ENCODE measurements around the gene KRTAP5-9. TPM values are rescaled to one million over a fixed set of nuclear protein-coding genes. Genes with fewer than 3 reads are reported as not detected.

Gene KRTAP5-9
- total RNA-seq, 4 donors from 2014 or later: not detected

DNA sequence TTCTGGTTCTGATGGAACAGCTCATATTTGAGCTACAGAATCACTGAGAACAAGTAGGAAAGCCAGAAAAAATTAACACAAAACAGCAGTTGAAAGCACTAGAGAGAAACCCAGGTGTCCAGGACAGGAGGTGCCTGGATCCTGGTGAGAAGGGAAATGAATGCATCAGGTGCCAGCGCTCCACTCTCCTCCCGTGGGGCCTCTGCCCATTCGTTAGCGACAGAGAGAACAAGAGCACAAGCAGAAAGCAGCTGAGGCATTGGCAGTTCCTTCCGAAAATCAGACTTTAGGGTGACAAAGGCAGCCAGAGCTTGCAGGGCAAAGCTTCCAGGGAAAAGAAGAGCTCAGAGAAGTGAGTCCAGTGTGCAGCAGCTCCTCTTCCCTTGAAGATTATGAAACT, 41.1 kb upstream of the KRTAP5-9 start:
- TF ChIP-seq, protein P1, sequence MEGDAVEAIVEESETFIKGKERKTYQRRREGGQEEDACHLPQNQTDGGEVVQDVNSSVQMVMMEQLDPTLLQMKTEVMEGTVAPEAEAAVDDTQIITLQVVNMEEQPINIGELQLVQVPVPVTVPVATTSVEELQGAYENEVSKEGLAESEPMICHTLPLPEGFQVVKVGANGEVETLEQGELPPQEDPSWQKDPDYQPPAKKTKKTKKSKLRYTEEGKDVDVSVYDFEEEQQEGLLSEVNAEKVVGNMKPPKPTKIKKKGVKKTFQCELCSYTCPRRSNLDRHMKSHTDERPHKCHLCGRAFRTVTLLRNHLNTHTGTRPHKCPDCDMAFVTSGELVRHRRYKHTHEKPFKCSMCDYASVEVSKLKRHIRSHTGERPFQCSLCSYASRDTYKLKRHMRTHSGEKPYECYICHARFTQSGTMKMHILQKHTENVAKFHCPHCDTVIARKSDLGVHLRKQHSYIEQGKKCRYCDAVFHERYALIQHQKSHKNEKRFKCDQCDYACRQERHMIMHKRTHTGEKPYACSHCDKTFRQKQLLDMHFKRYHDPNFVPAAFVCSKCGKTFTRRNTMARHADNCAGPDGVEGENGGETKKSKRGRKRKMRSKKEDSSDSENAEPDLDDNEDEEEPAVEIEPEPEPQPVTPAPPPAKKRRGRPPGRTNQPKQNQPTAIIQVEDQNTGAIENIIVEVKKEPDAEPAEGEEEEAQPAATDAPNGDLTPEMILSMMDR (IDR thresholded peaks at IDR 0.05): no peak
- TF ChIP-seq EP300 (IDR thresholded peaks at IDR 0.05) (no peak), POLR2A (IDR thresholded peaks at IDR 0.05) (no peak), POLR2AphosphoS5 (IDR thresholded peaks at IDR 0.05) (no peak)

DNA sequence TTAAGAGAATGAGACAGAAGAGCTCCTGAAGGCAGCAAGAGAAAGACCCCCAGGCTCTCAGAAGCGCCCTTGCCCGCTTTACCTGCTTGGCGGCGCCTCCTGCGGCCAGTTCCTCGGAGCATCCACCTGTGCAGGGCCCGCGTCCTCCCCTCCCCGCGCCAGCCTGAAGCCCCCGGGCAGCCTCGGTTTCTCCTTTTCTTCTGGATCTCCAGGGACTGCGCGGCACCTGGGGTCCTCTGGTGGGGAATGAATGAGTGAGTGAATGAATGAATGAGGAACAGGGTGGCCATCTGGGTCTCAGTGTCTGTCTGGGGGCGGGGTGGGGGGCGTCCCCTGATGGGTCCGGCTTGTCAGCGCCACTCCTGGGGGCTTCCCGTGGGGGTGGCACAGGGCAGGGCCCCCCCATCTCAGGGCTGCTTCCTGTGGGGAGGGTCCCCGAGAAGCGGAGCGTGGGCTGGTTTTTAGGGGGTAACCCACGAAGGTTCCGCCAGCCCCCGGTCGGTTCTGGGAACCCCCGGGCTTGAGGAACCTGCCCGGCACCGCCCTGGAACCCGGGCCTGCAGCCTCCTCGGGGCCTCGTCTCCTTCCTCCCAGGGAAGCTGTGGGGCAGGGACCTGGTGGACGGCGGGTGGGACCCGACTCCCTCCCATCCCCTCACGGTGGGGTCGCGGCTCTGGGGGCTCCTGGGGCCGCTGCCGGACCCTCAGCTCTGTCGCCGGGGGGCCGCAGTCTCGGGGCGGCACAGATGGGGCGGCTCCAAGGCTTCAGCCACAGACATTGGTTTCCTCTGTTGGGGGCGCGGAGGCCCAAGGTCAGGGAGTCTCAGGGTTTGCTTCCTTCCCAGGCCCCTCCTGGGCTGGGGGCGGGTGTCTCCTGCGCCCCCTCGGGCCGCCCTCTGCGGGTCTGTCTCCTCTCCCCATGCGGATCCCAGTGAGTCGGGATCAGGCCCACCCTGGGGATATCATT, 29.4 kb upstream of the KRTAP5-9 start:
- Histone ChIP-seq H3K36me3 (no peaks in the 10 kb centered on the region), H3K4me1 (no peaks in the 10 kb centered on the region), H3K9me3 (no peaks in the 10 kb centered on the region), H3K4me3 (no peak overlapping the region), H3K27me3 (no peaks in the 10 kb centered on the region), H3K27ac (no peak overlapping the region)
- TF ChIP-seq EP300 (IDR thresholded peaks at IDR 0.05) (no peak), POLR2A (IDR thresholded peaks at IDR 0.05) (no peak), POLR2AphosphoS5 (IDR thresholded peaks at IDR 0.05) (no peak)
- TF ChIP-seq, protein P1 (IDR thresholded peaks at IDR 0.05): no peak
- ATAC-seq: no peak
- WGBS, 2 donors (ENCODE audit: low coverage in 1 of 2): 90% methylated on average over 2 to 12 of the region's 55 CpGs

More for the DNA sequence above, 41.1 kb upstream of the KRTAP5-9 start:
- no peak for ATAC-seq
- H3K27ac ChIP-seq: no peak overlapping the region
- no peak overlapping the region for H3K4me3 ChIP-seq
- H3K36me3 ChIP-seq: peaks cover 0 to 49% of the 10 kb centered on the region in 2 donors
- WGBS, 2 donors (ENCODE audit: low coverage in 1 of 2): 82 to 93% methylated on average over 5 of the region's 5 CpGs
- H3K27me3 ChIP-seq: no peaks in the 10 kb centered on the region
- peaks cover 0 to 54% (median 0%) of the 10 kb centered on the region in 3 donors for H3K9me3 ChIP-seq
- H3K4me1 ChIP-seq: no peaks in the 10 kb centered on the region

DNA sequence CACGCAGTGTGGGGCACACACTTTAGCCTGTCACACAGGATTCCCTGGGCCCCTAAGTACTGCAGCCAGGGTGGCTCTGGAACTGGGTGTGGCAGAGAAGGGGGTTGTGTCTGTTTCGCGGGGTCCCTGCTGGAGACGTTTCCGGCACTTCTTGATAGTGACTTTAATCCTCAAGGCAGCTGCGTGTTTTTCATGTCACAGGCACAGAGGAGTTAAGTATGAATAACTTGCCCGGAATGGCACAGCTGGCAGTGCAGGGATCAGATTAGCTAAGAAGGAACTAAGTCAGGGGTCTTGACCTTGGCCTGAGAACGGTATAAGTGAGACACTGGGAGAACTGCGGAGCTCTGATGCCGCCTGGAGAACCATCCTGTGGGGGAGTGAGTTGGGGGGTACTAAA, 28.7 kb upstream of the KRTAP5-9 start:
- Histone ChIP-seq H3K27ac (no peak overlapping the region), H3K36me3 (no peaks in the 10 kb centered on the region), H3K27me3 (no peaks in the 10 kb centered on the region), H3K4me1 (no peaks in the 10 kb centered on the region), H3K4me3 (no peak overlapping the region), H3K9me3 (no peaks in the 10 kb centered on the region)
- no peak for ATAC-seq
- 32 to 100% methylated on average over 2 to 3 of the region's 10 CpGs for WGBS, 2 donors (ENCODE audit: low coverage in 1 of 2)
- TF ChIP-seq, protein P1 (IDR thresholded peaks at IDR 0.05): no peak
- TF ChIP-seq EP300 (IDR thresholded peaks at IDR 0.05) (no peak), POLR2A (IDR thresholded peaks at IDR 0.05) (no peak), POLR2AphosphoS5 (IDR thresholded peaks at IDR 0.05) (no peak)

DNA sequence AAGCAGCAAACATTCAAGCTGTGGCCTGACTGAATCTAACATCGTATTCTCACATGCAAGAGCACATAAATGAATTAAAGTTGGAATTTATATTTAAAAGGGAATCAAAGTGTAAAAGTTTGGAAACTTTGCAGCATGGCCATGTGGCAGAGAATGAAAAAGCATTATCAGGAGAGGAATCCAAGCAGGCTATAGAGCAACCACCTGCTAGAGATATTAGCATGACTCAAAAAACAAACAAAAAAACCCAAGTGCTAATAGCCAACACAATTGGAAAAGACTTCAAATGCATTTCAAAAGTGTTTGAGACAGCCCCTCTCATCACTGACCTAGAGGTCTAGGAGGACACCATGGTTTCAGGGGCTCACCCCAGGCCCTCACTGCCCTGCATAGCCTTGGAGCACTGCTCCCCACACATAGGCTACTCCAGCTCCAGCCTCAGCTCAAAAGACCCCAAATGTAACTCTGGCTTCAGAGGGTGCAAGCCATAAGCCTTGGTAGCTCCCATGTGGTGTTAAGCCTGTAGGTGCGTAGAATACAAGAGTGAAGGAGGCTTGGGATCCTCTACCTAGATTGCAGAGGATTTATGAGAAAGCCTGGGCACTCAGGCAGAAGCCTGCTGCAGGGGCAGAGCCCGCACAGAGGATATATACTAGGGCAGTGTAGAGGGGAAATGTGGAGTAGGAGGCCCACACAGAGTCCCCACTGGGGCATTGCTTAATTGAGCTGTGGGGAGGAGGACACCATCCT, 22.9 kb upstream of the KRTAP5-9 start:
- 92 to 100% methylated on average over 1 of the region's 3 CpGs for WGBS, 2 donors (ENCODE audit: low coverage in 1 of 2)
- no peak overlapping the region for H3K4me3 ChIP-seq
- H3K27ac ChIP-seq: no peak overlapping the region
- TF ChIP-seq POLR2A (IDR thresholded peaks at IDR 0.05) (no peak), EP300 (IDR thresholded peaks at IDR 0.05) (no peak), POLR2AphosphoS5 (IDR thresholded peaks at IDR 0.05) (no peak)
- TF ChIP-seq, protein P1 (IDR thresholded peaks at IDR 0.05): no peak
- no peaks in the 10 kb centered on the region for H3K4me1 ChIP-seq
- H3K9me3 ChIP-seq: peaks cover 0 to 10% (median 0%) of the 10 kb centered on the region in 3 donors
- H3K27me3 ChIP-seq: peaks cover 6% of the 10 kb centered on the region
- ATAC-seq: no peak
- H3K36me3 ChIP-seq: no peaks in the 10 kb centered on the region
